B cell (primary cell): ENCODE results near the gene PHLDA3. TPM values are rescaled to one million over a fixed set of nuclear protein-coding genes. Genes with fewer than 3 reads are reported as not detected.
A peak's percentile ranks its signal among the peaks of the same experiment; 100 is the strongest.
"Not testable (repeated sequence)": the region's sequence is repeated elsewhere in the genome, so short reads cannot be mapped to it uniquely, and the experiment has no call there.

Experiments used
- ATAC-seq: fragments of 200-7000 bp; cut with Tn5 transposase; one replicate; pipeline ENCODE4 v1.10.0; 2021; ENCODE audit warnings: low read depth, mild to moderate bottlenecking, moderate number of reproducible peaks, moderate library complexity
- CTCF ChIA-PET: fragments of 350-600 bp; sonication (Branson Sonifier 250); formaldehyde crosslinking; loops from one replicate; lab custom pipeline; 2021; ENCODE audit warnings: antibody characterized with exemption, inconsistent platforms; lab: Charles Lee
- POLR2A ChIA-PET: fragments of 350-600 bp; sonication (Branson Sonifier 250); formaldehyde crosslinking; loops from one replicate; lab custom pipeline; 2021; ENCODE audit warnings: antibody characterized with exemption; lab: Charles Lee
- DNase-seq: peaks from one replicate; pipeline ENCODE4 v3.0.0; 2013
- H2AFZ ChIP-seq: 2 replicates; pipeline ENCODE4 v1.6.1; 2012; ENCODE audit warnings: mild to moderate bottlenecking, low read depth, low read length; ENCODE audit not compliant: insufficient read depth, poor library complexity, severe bottlenecking
- H3K27ac ChIP-seq, 2 donors: 1 replicate in 1 of 2; 2 replicates in 1 of 2; pipeline ENCODE4 v1.5.1; 2012 to 2013; ENCODE audit warnings: low read length in 2 of 2, mild to moderate bottlenecking in 2 of 2, moderate library complexity in 1 of 2
- H3K27me3 ChIP-seq, 4 experiments: fragments of 200-600 bp in 1 of 4; sonication (generic) in 1 of 4; replicated peaks in 1 of 4; 1 replicate in 2 of 4; 2 replicates in 2 of 4; pipeline versions ENCODE4 v1.6.1 to v1.7.0; 2013 to 2016; ENCODE audit warnings: low read length in 3 of 4, mild to moderate bottlenecking in 2 of 4, mixed read lengths in 1 of 4, moderate library complexity in 1 of 4; ENCODE audit not compliant: insufficient read depth in 4 of 4, control insufficient read depth in 3 of 4; ENCODE audit errors: control extremely low read depth in 1 of 4
- H3K36me3 ChIP-seq, 2 experiments: replicated peaks in 1 of 2; 1 replicate in 1 of 2; 2 replicates in 1 of 2; pipeline versions ENCODE4 v1.6.1 to v1.7.1; 2013; ENCODE audit warnings: low read length in 1 of 2; ENCODE audit not compliant: insufficient read depth in 2 of 2, control insufficient read depth in 1 of 2; ENCODE audit errors: control extremely low read depth in 1 of 2, extremely low read depth in 1 of 2
- H3K4me1 ChIP-seq, 2 donors: fragments of 200-600 bp in 1 of 2; sonication (generic) in 1 of 2; 1 replicate in 1 of 2; 2 replicates in 1 of 2; pipeline versions ENCODE4 v1.5.1 to v1.6.1; 2013 to 2017; ENCODE audit warnings: low read length in 2 of 2; ENCODE audit not compliant: control insufficient read depth in 2 of 2, insufficient read depth in 2 of 2
- H3K4me2 ChIP-seq: replicated peaks from 2 replicates; pipeline ENCODE3; 2012; ENCODE audit warnings: mild to moderate bottlenecking, low read depth, low read length; ENCODE audit not compliant: poor library complexity, severe bottlenecking
- H3K4me3 ChIP-seq, 5 experiments: fragments of 200-600 bp in 1 of 5; sonication (generic) in 1 of 5; 1 replicate in 3 of 5; 2 replicates in 2 of 5; pipeline versions ENCODE4 v1.5.1 to v1.7.0; 2011 to 2016; ENCODE audit warnings: low read length in 4 of 5, mild to moderate bottlenecking in 4 of 5, low read depth in 2 of 5, control low read depth in 1 of 5, moderate library complexity in 1 of 5; ENCODE audit not compliant: insufficient read depth in 1 of 5; ENCODE audit errors: control extremely low read depth in 1 of 5, extremely low read depth in 1 of 5
- H3K79me2 ChIP-seq: fragments of 200-600 bp; sonication (generic); one replicate; pipeline ENCODE4 v1.6.0; 2016; ENCODE audit warnings: low read length; ENCODE audit not compliant: control insufficient read depth, insufficient read depth
- H3K9ac ChIP-seq: fragments of 200-600 bp; sonication (generic); 2 replicates; pipeline ENCODE4 v1.6.1; 2017; ENCODE audit warnings: mild to moderate bottlenecking, low read length, moderate library complexity
- H3K9me3 ChIP-seq, 3 donors: one replicate each; pipeline versions ENCODE4 v1.6.1 to v1.7.1; 2013; ENCODE audit warnings: low read length in 2 of 3; ENCODE audit not compliant: control insufficient read depth in 2 of 3, insufficient read depth in 1 of 3; ENCODE audit errors: control extremely low read depth in 1 of 3
- H4K20me1 ChIP-seq: 2 replicates; pipeline ENCODE4 v1.6.0; 2012; ENCODE audit warnings: mild to moderate bottlenecking, low read length; ENCODE audit not compliant: insufficient read depth, control insufficient read depth, poor library complexity, severe bottlenecking
- H3K27ac Mint-ChIP-seq: one replicate; pipeline ENCODE4 v1.8.0; 2021; ENCODE audit warnings: mixed read lengths
- H3K27me3 Mint-ChIP-seq: one replicate; pipeline ENCODE4 v1.8.0; 2021; ENCODE audit warnings: mixed read lengths
- H3K4me1 Mint-ChIP-seq: one replicate; pipeline ENCODE4 v1.8.0; 2021; ENCODE audit warnings: mixed read lengths
- H3K4me3 Mint-ChIP-seq: one replicate; pipeline ENCODE4 v1.8.0; 2021; ENCODE audit warnings: mixed read lengths
- H3K9me3 Mint-ChIP-seq: one replicate; pipeline ENCODE4 v1.8.0; 2022; ENCODE audit warnings: mixed read lengths; ENCODE audit not compliant: insufficient read depth
- CTCF ChIP-seq: fragments of 200-600 bp; IDR thresholded peaks from one replicate; pipeline ENCODE4 v1.8.0; 2022; ENCODE audit warnings: antibody characterized with exemption, mild to moderate bottlenecking
- EZH2 ChIP-seq: IDR thresholded peaks from 2 replicates; pipeline ENCODE4 v1.6.1; 2012; ENCODE audit warnings: borderline replicate concordance, low read depth, mild to moderate bottlenecking, moderate library complexity, low read length; ENCODE audit not compliant: insufficient read depth, poor library complexity, severe bottlenecking
- WGBS: methylation state at CpG from one replicate; pipeline ENCODE4 v1.1.5; 2013; ENCODE audit warnings: missing lambda C conversion rate; ENCODE audit not compliant: insufficient coverage; 5-methylcytosine and 5-hydroxymethylcytosine counted together
- intact Hi-C: fragments of 100-400 bp; cut with micrococcal nuclease; formaldehyde crosslinking; loops from one replicate; pipeline ENCODE4 v1.10.0; 2022
- polyA plus RNA-seq: library from polyadenylated mRNA; depleted of rRNA; stranded (reverse); fragments of >200 nt; gene quantifications from 2 replicates; pipeline ENCODE4 v1.2.3, GENCODE V29; 2012
- total RNA-seq, 2 donors: library from RNA; stranded (reverse); fragments of 120-200 nt in 1 of 2; gene quantifications; 1 replicate in 1 of 2; 2 replicates in 1 of 2; pipeline versions ENCODE4 v1.2.3 to v1.2.4, GENCODE V29; 2013 to 2022

Gene PHLDA3
- total and polyA plus RNA-seq, 2 donors (not counting 1 experiment from before 2014, with no cell fraction given), result 0.20 to 0.30 TPM

DNA sequence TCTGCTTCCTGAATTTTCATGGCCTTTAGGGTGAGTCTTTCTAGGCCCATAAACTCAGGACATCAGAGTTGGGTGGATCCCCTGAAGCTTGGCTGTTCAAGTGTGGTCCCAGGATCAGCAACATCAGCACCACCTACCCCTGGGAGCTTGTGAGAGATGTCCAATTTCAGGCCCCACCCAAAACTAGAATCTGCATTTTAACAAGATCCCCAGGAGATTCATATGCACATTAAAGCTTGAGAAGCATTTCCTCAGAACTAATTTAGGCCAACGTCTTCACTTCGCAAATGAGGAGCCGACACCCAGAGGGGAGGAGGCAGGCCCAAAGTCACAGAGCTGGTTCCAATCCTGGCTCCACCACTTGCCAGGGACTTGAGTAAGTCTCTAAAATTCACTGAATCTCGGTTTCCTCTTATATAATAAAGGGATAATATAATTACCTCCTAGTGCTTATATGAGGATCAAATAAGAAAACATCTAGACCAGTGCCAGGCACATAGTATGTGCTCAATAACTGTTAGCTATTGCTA is 10.3 kb upstream of the PHLDA3 start:
- Histone ChIP-seq H3K4me2 (no peak overlapping the region), H3K9ac (no peak overlapping the region), H2AFZ (no peak overlapping the region), H3K9me3 (no peaks in the 10 kb centered on the region), H3K36me3 (peaks cover 0 to 5% of the 10 kb centered on the region in 2 experiments), H4K20me1 (no peaks in the 10 kb centered on the region), H3K4me1 (peaks cover 14 to 25% of the 10 kb centered on the region in 2 donors), H3K27me3 (peaks cover 0 to 20% (median 2%) of the 10 kb centered on the region in 4 experiments), H3K79me2 (no peaks in the 10 kb centered on the region), H3K4me3 (no peak overlapping the region), H3K27ac (no peak overlapping the region)
- Mint-ChIP-seq H3K27ac (no peak overlapping the region), H3K27me3 (peaks cover 8% of the 10 kb centered on the region), H3K9me3 (no peaks in the 10 kb centered on the region), H3K4me3 (peak overlapping the region; percentile 38), H3K4me1 (peaks cover 26% of the 10 kb centered on the region)
- ATAC-seq (no peak), DNase-seq (no peak)
- CTCF ChIA-PET, result interaction anchor here (2.9 to 10.2 kb wide), 3 partner anchors 31 to 44 kb away, joined by 16 to 407 read pairs (median 52); no protein-coding TSS in a partner anchor
- WGBS, result 40% methylated on average over 1 of the region's 4 CpGs
- intact Hi-C loops, result no loop called here
- POLR2A ChIA-PET, result no interaction called here
- no peak for TF ChIP-seq EZH2
- TF ChIP-seq CTCF, result no peak

DNA sequence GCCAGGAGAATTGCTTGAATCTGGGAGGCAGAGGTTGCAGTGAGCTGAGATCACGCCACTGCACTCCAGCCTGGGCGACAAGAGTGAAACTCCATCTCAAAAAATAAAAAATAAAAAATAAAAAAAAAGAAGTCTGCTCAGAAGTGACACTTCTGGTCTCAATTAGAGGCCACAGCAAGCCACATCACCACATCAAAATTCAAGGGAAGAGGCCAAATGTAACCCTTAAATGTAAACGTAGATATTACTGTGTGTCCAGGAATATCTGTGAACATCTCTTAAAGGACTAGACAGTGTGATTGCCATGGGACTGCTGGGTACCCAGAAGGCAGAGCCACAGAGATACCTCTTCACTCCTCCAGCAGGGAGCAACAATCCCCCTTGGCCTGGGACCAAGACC is 9.7 kb upstream of the PHLDA3 start:
- H3K36me3 ChIP-seq, H3K27ac Mint-ChIP-seq, H3K4me3 ChIP-seq, H2AFZ ChIP-seq, H3K27ac ChIP-seq, H3K4me2 ChIP-seq, H4K20me1 ChIP-seq, H3K9me3 ChIP-seq, H3K79me2 ChIP-seq, DNase-seq, POLR2A ChIA-PET, H3K9ac ChIP-seq, ATAC-seq, intact Hi-C loops, H3K9me3 Mint-ChIP-seq, H3K4me3 Mint-ChIP-seq: not testable (repeated sequence)
- no CpG with 5 or more reads among the region's 3 CpGs for WGBS
- Mint-ChIP-seq H3K27me3 (peaks cover 13% of the 10 kb centered on the region), H3K4me1 (peaks cover 26% of the 10 kb centered on the region)
- Histone ChIP-seq H3K4me1 (peaks cover 14 to 25% of the 10 kb centered on the region in 2 donors), H3K27me3 (peaks cover 0 to 20% (median 2%) of the 10 kb centered on the region in 4 experiments)
- CTCF ChIA-PET, result interaction anchor here (1.1 to 10.2 kb wide), 3 partner anchors 27 to 37 kb away, joined by 3 to 407 read pairs (median 52); no protein-coding TSS in a partner anchor
